ENCODE measurements around the gene POLR1E.

The POLR1E gene

GRCh38 chr9:37534901-37535300 lies 49.2 kb downstream of the POLR1E start:
- no peak for DNase-seq (ENCODE audit: low spot score)

GRCh38 chr9:37538099-37538498 lies 52.4 kb downstream of the POLR1E start:
- DNase-seq (ENCODE audit: low spot score): no peak

DNA sequence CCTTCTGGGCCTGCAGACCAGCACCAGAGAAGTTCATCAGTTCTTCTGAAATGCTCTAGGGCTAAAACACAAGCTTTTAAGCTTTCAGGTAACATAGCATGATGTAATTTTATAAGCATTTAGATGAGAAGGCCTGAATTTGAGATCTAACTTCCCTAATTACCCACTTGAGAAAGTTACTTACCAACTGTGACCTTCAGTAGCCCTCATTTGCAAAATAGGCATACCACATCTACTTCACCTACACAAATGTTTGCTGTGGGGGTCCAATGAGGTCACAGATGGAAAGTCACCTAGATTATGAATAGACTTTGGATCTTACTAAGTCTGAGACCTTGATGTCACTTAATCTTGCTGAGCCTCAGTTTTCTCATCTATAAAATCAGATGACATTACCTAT lies 53.9 kb downstream of the POLR1E start:
- no peak for DNase-seq (ENCODE audit: low spot score)

GRCh38 chr9:37540634-37541033 lies 54.9 kb downstream of the POLR1E start:
- no peak for DNase-seq (ENCODE audit: low spot score)

- DNase-seq (ENCODE audit: low spot score): no peak
Measured at GRCh38 chr9:37541465-37541864, 55.7 kb downstream of the POLR1E start.

- DNase-seq (ENCODE audit: low spot score): no peak
Measured at GRCh38 chr9:37542488-37542887, 56.7 kb downstream of the POLR1E start.

DNA sequence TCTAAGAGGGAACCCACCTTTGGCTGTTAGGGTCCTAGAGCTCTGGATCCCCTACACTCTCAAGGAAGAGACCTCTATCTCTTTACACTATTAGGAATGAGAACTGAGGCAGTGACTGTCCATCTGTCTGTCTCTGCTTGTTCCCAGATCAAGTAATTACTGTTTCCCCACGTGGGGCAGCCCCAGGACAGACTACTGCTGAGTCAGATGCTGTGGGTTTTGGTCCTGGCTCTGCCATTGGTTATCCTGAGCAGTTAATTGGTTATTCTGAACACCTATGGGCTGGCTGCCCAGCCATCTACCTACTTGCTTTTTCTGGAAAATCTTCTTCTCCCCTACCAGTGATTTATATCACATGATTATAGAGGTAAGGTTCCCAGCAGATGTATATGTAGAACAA lies 57.1 kb downstream of the POLR1E start:
- DNase-seq (ENCODE audit: low spot score): no peak

- DNase-seq (ENCODE audit: low spot score): no peak
Measured at GRCh38 chr9:37543468-37543867, 57.7 kb downstream of the POLR1E start.

DNA sequence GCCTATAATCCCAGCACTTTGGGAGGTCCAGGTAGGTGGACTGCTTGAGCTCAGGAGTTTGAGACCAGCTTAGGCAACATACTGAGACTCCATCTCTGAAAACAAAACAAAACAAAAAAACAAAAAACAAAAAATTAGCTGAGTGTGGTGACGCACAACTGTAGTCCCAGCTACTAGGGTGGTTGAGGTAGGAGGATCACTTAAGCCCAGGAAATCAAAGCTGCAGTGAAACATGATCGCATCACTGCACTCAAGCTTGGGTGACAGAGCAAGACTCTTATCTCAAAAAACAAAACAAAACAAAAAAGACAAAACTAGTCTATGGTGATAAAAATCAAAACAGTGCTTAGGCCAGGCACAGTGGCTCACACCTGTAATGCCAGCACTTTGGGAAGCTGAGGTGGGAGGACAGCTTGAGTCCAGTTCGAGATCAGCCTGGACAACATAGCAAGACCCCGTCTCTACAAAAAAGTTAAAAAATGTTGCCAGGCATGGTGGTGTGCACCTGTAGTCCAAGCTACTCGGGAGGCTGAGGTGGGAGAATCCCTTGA lies 61.7 kb downstream of the POLR1E start:
- no peak for DNase-seq (ENCODE audit: low spot score)

GRCh38 chr9:37549527-37549926 lies 63.8 kb downstream of the POLR1E start:
- no peak for DNase-seq (ENCODE audit: low spot score)

DNA sequence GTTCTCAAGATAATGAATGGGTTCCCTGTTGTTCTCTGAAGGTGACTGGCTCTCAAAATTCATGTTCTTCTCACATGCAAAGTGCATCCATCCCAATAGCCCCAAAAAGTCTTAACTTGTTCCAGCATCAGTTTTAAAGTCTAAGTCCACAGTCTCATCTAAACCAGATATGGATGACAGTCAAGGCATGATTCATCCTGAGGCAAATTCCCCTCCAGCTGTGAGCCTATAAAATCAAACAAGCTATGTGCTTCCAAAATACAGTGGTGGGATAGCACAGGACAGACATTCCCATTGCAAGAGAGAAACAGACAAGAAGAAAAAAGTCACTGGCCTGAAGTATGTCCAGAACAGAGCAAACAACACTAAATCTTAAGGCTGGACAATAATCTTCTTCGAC lies 65.0 kb downstream of the POLR1E start:
- no peak for DNase-seq (ENCODE audit: low spot score)

- no peak for DNase-seq (ENCODE audit: low spot score)
Measured at GRCh38 chr9:37551468-37551867, 65.7 kb downstream of the POLR1E start.

GRCh38 chr9:37551888-37552287 lies 66.1 kb downstream of the POLR1E start:
- DNase-seq (ENCODE audit: low spot score): no peak
